HepG2 (cell line): ENCODE results near the gene TRIM31. TPM values are rescaled to one million over a fixed set of nuclear protein-coding genes. Genes with fewer than 3 reads are reported as not detected.

ENCODE experiments used
- ARNTL ChIP-seq: sonication (generic); formaldehyde crosslinking; IDR thresholded peaks from 2 replicates; pipeline ENCODE4 v1.4.0; 2020; ENCODE audit warnings: mild to moderate bottlenecking, missing genetic modification reagents
- BHLHE40 ChIP-seq: IDR thresholded peaks from 2 replicates; pipeline ENCODE4 v1.6.1; 2011; ENCODE audit warnings: low read length, improper control_type of control experiment
- DNMT3B ChIP-seq: conservative IDR thresholded peaks from 2 replicates; pipeline ENCODE4 v1.6.1; 2016; ENCODE audit warnings: missing biosample characterization, control low read depth
- HNRNPUL1 ChIP-seq: fragments of 200-400 bp; formaldehyde crosslinking; IDR thresholded peaks from 2 replicates; pipeline ENCODE4 v1.6.1; 2017; ENCODE audit warnings: low read depth, mild to moderate bottlenecking, low read length, moderate library complexity
- IRX3 ChIP-seq: sonication (generic); formaldehyde crosslinking; IDR thresholded peaks from 2 replicates; pipeline ENCODE4 v1.8.1; 2023; ENCODE audit warnings: mild to moderate bottlenecking, low read depth, missing genetic modification reagents, borderline replicate concordance
- KAT2B ChIP-seq: fragments of 150-350 bp; IDR thresholded peaks from 2 replicates; pipeline ENCODE4 v1.6.1; 2014; ENCODE audit warnings: low read depth, low read length, borderline replicate concordance
- KLF12 ChIP-seq: sonication (generic); formaldehyde crosslinking; IDR thresholded peaks from 2 replicates; pipeline ENCODE4 v1.4.0; 2020; ENCODE audit warnings: missing genetic modification reagents, borderline replicate concordance
- MIER3 ChIP-seq: IDR thresholded peaks from 2 replicates; pipeline ENCODE4 v1.6.1; 2016; ENCODE audit warnings: missing compliant biosample characterization, borderline replicate concordance
- RBFOX2 ChIP-seq: fragments of 200-400 bp; formaldehyde crosslinking; IDR thresholded peaks from 2 replicates; pipeline ENCODE4 v1.6.1; 2017; ENCODE audit warnings: low read depth, mild to moderate bottlenecking, low read length
- RFXANK ChIP-seq: IDR thresholded peaks from 2 replicates; pipeline ENCODE4 v1.6.1; 2016
- SAP130 ChIP-seq: IDR thresholded peaks from 2 replicates; pipeline ENCODE4 v1.6.1; 2016; ENCODE audit warnings: low read depth
- SRY ChIP-seq: sonication (generic); formaldehyde crosslinking; IDR thresholded peaks from 2 replicates; pipeline ENCODE4 v1.8.0; 2022; ENCODE audit warnings: mild to moderate bottlenecking, missing genetic modification reagents
- TOPORS ChIP-seq: sonication (generic); formaldehyde crosslinking; IDR thresholded peaks from 2 replicates; pipeline ENCODE4 v1.8.0; 2023; ENCODE audit warnings: mild to moderate bottlenecking, missing genetic modification reagents
- ZBTB42 ChIP-seq: sonication (generic); formaldehyde crosslinking; IDR thresholded peaks from 2 replicates; pipeline ENCODE4 v1.5.0; 2020; ENCODE audit warnings: mild to moderate bottlenecking, missing genetic modification reagents
- ZFX ChIP-seq: sonication (generic); formaldehyde crosslinking; IDR thresholded peaks from 2 replicates; pipeline ENCODE4 v1.4.0; 2020; ENCODE audit warnings: mild to moderate bottlenecking, low read depth, missing genetic modification reagents, moderate library complexity
- ZNF124 ChIP-seq: sonication (generic); formaldehyde crosslinking; IDR thresholded peaks from 2 replicates; pipeline ENCODE4 v1.4.0; 2020; ENCODE audit warnings: missing genetic modification reagents
- ZNF235 ChIP-seq: sonication (generic); formaldehyde crosslinking; IDR thresholded peaks from 2 replicates; pipeline ENCODE4 v1.8.1; 2023; ENCODE audit warnings: mild to moderate bottlenecking, missing genetic modification reagents, borderline replicate concordance
- ZNF24 ChIP-seq: fragments of 450-650 bp; IDR thresholded peaks from 2 replicates; pipeline ENCODE4 v1.6.1; 2017; ENCODE audit warnings: antibody characterized with exemption, mild to moderate bottlenecking
- ZNF30 ChIP-seq: sonication (generic); formaldehyde crosslinking; IDR thresholded peaks from 2 replicates; pipeline ENCODE4 v1.5.0; 2020; ENCODE audit warnings: mild to moderate bottlenecking, missing genetic modification reagents
- ZNF788 ChIP-seq: sonication (generic); formaldehyde crosslinking; IDR thresholded peaks from 2 replicates; pipeline ENCODE4 v1.5.0; 2020; ENCODE audit warnings: mild to moderate bottlenecking, missing genetic modification reagents, borderline replicate concordance
- ZNF883 ChIP-seq: sonication (generic); formaldehyde crosslinking; IDR thresholded peaks from 2 replicates; pipeline ENCODE4 v1.5.1; 2020; ENCODE audit warnings: mild to moderate bottlenecking, missing genetic modification reagents; ENCODE audit errors: not compliant biosample characterization
- polyA plus RNA-seq, 8 experiments: library from polyadenylated mRNA; depleted of rRNA in 3 of 8; stranded (reverse) in 7 of 8; unstranded in 1 of 8; fragments of >200 nt; fragmentation: Illumina TruSeq in 4 of 8; extraction: Trizol in 4 of 8; gene quantifications; 2 replicates each; pipeline versions ENCODE4 v1.2.1 to v1.2.3, GENCODE V29; 2011 to 2016; ENCODE audit warnings: low read depth in 4 of 8, missing spikeins in 1 of 8, mixed read lengths in 1 of 8; ENCODE audit not compliant: insufficient read depth in 1 of 8
- total RNA-seq, 5 experiments: library from RNA; depleted of rRNA; stranded (reverse); fragments of >200 nt; fragmentation: Illumina TruSeq; extraction: Trizol; gene quantifications; 2 replicates each; pipeline ENCODE4 v1.2.3, GENCODE V29; 2016; ENCODE audit warnings: low read depth in 1 of 5
- TF ChIP-seq, protein P1 (sequence below): IDR thresholded peaks from 2 replicates; pipeline ENCODE4 v1.6.1; 2012; ENCODE audit warnings: low read length, improper control_type of control experiment
- TF ChIP-seq, protein P2 (sequence below): sonication (generic); formaldehyde crosslinking; conservative IDR thresholded peaks from 2 replicates; pipeline ENCODE4 v1.4.0; 2020; ENCODE audit warnings: missing genetic modification reagents
- TF ChIP-seq, protein P3 (sequence below): fragments of 450-650 bp; IDR thresholded peaks from 2 replicates; pipeline ENCODE4 v1.6.1; 2017
- TF ChIP-seq, protein P4 (sequence below): sonication (generic); formaldehyde crosslinking; IDR thresholded peaks from 2 replicates; pipeline ENCODE4 v1.8.1; 2023; ENCODE audit warnings: mild to moderate bottlenecking, missing genetic modification reagents

TRIM31 gene
- total and polyA plus RNA-seq, 2 of the 13 experiments (the other 11 are each of a cell fraction or from before 2014, with no cell fraction given): 0.13 to 0.51 TPM

DNA sequence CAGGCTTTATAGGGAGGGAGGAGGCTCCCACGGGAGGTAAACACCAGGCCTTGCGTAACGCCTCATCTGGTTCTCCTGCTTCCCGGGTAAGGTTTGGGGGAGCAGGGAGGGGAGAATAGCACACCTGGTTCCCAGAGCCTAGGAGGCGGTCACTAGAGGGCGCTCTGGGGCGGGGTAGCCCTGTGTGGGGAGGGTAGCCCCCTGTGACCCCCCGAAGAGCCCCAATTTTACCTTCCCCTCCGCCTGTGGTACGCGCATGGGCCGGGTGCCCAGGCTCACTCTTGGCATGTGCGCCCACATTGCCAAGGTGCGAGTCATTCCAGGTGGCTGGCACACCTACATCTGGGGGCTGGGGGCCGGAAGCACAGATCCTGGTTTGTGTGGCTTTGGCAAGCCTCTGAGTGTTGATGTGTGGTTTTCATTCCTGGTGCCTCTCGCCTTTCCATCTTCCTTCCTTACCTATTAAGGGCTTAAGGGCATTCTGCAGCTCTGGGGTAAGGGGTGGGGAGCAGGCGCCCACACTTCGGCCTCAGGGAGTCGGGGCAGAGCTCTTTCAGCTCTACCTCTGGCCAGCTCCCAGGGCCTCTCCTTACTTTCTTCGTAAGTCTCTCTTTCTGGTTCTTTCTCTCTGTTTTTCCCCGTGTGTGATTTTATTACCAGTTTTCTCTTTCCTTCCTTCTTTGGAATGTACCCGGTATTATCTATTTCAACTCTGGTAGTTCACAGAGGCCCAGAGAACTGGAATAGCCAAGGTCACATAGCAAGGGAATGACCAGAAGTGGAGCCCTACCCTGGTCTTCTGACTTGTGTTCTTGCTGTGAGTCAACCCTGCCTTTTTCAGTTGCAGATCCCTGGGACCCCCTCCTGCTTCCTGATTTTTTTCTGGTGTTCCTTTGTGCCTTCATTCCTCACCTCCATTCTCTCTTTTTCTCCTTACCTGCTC lies 36.8 kb downstream of the TRIM31 start (continued):
- peak; percentile 60 for TF ChIP-seq SAP130 (CRISPR knock-in tag)
- TF ChIP-seq ZNF883 (CRISPR knock-in tag): no peak
- no peak for TF ChIP-seq DNMT3B (CRISPR knock-in tag)
- TF ChIP-seq, protein P1, sequence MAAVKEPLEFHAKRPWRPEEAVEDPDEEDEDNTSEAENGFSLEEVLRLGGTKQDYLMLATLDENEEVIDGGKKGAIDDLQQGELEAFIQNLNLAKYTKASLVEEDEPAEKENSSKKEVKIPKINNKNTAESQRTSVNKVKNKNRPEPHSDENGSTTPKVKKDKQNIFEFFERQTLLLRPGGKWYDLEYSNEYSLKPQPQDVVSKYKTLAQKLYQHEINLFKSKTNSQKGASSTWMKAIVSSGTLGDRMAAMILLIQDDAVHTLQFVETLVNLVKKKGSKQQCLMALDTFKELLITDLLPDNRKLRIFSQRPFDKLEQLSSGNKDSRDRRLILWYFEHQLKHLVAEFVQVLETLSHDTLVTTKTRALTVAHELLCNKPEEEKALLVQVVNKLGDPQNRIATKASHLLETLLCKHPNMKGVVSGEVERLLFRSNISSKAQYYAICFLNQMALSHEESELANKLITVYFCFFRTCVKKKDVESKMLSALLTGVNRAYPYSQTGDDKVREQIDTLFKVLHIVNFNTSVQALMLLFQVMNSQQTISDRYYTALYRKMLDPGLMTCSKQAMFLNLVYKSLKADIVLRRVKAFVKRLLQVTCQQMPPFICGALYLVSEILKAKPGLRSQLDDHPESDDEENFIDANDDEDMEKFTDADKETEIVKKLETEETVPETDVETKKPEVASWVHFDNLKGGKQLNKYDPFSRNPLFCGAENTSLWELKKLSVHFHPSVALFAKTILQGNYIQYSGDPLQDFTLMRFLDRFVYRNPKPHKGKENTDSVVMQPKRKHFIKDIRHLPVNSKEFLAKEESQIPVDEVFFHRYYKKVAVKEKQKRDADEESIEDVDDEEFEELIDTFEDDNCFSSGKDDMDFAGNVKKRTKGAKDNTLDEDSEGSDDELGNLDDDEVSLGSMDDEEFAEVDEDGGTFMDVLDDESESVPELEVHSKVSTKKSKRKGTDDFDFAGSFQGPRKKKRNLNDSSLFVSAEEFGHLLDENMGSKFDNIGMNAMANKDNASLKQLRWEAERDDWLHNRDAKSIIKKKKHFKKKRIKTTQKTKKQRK: no peak
- TF ChIP-seq ZNF24: no peak
- TF ChIP-seq, protein P2, sequence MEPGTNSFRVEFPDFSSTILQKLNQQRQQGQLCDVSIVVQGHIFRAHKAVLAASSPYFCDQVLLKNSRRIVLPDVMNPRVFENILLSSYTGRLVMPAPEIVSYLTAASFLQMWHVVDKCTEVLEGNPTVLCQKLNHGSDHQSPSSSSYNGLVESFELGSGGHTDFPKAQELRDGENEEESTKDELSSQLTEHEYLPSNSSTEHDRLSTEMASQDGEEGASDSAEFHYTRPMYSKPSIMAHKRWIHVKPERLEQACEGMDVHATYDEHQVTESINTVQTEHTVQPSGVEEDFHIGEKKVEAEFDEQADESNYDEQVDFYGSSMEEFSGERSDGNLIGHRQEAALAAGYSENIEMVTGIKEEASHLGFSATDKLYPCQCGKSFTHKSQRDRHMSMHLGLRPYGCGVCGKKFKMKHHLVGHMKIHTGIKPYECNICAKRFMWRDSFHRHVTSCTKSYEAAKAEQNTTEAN (CRISPR knock-in tag): no peak
- no peak; the same call in 1 of the 2 replicates for TF ChIP-seq IRX3 (CRISPR knock-in tag)
- TF ChIP-seq RFXANK (CRISPR knock-in tag): no peak
- TF ChIP-seq RBFOX2: no peak
- 0 out of 2 replicates have a peak, but pooled peaks have one; percentile 13 for TF ChIP-seq ZNF788 (CRISPR knock-in tag)
- TF ChIP-seq ARNTL: no peak
- TF ChIP-seq ZNF235 (CRISPR knock-in tag): no peak
- TF ChIP-seq ZFX (CRISPR knock-in tag): no peak
- TF ChIP-seq, protein P3, sequence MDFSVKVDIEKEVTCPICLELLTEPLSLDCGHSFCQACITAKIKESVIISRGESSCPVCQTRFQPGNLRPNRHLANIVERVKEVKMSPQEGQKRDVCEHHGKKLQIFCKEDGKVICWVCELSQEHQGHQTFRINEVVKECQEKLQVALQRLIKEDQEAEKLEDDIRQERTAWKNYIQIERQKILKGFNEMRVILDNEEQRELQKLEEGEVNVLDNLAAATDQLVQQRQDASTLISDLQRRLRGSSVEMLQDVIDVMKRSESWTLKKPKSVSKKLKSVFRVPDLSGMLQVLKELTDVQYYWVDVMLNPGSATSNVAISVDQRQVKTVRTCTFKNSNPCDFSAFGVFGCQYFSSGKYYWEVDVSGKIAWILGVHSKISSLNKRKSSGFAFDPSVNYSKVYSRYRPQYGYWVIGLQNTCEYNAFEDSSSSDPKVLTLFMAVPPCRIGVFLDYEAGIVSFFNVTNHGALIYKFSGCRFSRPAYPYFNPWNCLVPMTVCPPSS: no peak
- no peak for TF ChIP-seq ZNF124 (CRISPR knock-in tag)
- no peak for TF ChIP-seq KAT2B
- TF ChIP-seq TOPORS: no peak
- TF ChIP-seq BHLHE40: no peak
- TF ChIP-seq ZNF30 (CRISPR knock-in tag): no peak
- TF ChIP-seq ZBTB42: no peak
- no peak for TF ChIP-seq HNRNPUL1
- TF ChIP-seq SRY: no peak
- TF ChIP-seq KLF12 (CRISPR knock-in tag): no peak
- no peak for TF ChIP-seq MIER3 (CRISPR knock-in tag)
- TF ChIP-seq, protein P4, sequence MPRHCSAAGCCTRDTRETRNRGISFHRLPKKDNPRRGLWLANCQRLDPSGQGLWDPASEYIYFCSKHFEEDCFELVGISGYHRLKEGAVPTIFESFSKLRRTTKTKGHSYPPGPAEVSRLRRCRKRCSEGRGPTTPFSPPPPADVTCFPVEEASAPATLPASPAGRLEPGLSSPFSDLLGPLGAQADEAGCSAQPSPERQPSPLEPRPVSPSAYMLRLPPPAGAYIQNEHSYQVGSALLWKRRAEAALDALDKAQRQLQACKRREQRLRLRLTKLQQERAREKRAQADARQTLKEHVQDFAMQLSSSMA: no peak
